DND-41 (cell line): ENCODE measurements around the gene ELMO3.

ENCODE experiments used
- EZH2 ChIP-seq: IDR thresholded peaks from 3 replicates; pipeline ENCODE4 v1.6.1; 2012; ENCODE audit warnings: borderline replicate concordance, low read depth, mild to moderate bottlenecking, moderate library complexity, low read length, inconsistent platforms; ENCODE audit not compliant: severe bottlenecking
- TF ChIP-seq, protein P1 (sequence below): IDR thresholded peaks from 2 replicates; pipeline ENCODE4 v1.5.1; 2012; ENCODE audit warnings: borderline replicate concordance, low read length, moderate library complexity, mild to moderate bottlenecking; ENCODE audit not compliant: poor library complexity, severe bottlenecking; ENCODE audit errors: extremely low read depth

DNA sequence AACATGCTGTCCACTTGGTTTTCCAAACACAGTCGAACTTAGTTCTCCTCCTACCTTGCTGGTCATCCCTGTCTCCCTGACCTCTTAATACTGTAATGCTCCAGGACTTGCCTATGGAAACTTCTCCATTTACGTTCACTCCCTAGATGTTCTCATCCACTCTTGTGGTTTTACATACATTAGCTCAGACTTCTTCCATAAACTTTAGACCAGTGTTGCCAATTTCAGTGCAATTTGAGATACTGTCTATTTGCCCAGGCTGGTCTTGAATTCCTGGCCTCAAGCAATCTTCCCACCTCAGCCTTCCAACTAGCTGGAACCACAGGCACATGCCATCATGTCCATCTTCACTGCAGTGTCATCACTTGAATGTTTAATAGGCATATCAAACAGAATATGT is 16.6 kb upstream of the ELMO3 start:
- TF ChIP-seq, protein P1, sequence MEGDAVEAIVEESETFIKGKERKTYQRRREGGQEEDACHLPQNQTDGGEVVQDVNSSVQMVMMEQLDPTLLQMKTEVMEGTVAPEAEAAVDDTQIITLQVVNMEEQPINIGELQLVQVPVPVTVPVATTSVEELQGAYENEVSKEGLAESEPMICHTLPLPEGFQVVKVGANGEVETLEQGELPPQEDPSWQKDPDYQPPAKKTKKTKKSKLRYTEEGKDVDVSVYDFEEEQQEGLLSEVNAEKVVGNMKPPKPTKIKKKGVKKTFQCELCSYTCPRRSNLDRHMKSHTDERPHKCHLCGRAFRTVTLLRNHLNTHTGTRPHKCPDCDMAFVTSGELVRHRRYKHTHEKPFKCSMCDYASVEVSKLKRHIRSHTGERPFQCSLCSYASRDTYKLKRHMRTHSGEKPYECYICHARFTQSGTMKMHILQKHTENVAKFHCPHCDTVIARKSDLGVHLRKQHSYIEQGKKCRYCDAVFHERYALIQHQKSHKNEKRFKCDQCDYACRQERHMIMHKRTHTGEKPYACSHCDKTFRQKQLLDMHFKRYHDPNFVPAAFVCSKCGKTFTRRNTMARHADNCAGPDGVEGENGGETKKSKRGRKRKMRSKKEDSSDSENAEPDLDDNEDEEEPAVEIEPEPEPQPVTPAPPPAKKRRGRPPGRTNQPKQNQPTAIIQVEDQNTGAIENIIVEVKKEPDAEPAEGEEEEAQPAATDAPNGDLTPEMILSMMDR = no peak
- no peak for TF ChIP-seq EZH2
